ENCODE results near the gene SMIM1.

Gene SMIM1

DNA sequence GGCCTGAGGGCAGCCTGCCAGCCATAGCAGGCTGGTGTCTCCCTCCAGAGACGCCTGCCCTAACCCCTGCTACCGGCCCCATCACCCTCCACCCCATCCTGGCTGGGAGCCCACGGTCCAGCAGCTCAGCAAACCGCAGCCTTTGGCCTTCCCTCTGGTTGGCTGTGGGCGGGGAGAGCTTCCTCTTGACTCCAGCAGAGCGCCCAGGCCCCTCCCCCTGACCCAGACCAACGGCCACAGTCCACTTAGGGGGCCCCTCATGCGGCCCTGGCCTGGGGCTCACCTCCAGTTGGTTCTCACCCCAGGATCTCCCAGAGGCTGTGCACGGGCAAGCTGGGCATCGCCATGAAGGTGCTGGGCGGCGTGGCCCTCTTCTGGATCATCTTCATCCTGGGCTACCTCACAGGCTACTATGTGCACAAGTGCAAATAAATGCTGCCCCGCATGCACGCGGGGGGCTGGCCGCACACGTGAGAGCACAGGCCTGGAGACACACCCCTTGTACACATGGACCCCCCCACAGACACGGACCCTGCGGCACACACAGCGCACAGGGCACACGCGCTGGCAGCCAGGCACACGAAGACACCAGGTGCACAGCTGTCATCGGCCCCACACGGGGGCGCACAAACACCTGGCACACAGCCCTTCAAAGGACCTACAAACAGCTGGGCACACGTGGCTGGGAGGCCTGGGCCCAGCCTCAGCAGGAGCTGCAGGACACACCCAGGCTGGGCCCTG lies 3.1 kb downstream of the SMIM1 start:
- no peak for DNase-seq (ENCODE audit: low read depth in 2 of 2, low spot score in 1 of 2)

DNA sequence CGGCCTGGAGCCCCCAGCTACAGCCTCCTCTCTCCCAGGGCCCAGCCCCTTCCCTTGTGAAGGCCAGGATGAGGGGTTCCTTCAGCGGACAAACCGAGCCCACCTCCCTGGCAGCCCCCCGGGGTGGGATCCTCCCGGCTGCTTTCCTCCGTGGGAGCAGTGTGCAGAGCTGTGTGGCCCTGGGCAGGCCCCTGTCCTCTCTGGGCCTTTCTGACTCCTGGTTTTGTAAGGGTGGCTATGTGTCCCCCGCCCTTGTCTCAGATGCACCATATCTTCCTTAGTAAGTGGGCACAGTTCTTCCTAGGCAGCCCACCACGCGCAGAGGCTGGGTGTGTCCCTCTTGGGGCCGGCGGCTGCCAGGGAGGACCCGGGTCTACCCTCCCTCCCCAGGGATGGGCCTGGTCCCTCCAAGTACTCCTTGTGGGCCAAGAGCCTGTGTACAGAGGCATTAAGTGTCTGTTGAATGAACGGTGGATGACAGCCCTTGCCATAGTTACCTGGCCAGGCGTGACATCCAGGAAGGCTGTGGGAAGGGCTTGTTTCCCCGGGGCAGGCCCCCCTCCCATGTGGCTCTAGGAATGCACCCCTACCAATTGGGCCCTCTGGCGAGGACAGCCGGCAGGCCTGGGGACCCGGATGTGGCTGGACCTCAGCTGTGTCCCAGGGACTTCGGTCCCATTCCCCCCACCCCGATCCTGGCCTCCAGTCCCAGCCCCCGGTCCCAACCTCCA lies 3.8 kb downstream of the SMIM1 start:
- no peak for DNase-seq (ENCODE audit: low read depth in 2 of 2, low spot score in 1 of 2)

- DNase-seq (ENCODE audit: low read depth in 2 of 2, low spot score in 1 of 2) = no peak
Observed at GRCh38 chr1:3777078-3777547, 4.6 kb downstream of the SMIM1 start.

- no peak for DNase-seq (ENCODE audit: low read depth in 2 of 2, low spot score in 1 of 2)
Observed at GRCh38 chr1:3777647-3778589, 5.4 kb downstream of the SMIM1 start.

DNA sequence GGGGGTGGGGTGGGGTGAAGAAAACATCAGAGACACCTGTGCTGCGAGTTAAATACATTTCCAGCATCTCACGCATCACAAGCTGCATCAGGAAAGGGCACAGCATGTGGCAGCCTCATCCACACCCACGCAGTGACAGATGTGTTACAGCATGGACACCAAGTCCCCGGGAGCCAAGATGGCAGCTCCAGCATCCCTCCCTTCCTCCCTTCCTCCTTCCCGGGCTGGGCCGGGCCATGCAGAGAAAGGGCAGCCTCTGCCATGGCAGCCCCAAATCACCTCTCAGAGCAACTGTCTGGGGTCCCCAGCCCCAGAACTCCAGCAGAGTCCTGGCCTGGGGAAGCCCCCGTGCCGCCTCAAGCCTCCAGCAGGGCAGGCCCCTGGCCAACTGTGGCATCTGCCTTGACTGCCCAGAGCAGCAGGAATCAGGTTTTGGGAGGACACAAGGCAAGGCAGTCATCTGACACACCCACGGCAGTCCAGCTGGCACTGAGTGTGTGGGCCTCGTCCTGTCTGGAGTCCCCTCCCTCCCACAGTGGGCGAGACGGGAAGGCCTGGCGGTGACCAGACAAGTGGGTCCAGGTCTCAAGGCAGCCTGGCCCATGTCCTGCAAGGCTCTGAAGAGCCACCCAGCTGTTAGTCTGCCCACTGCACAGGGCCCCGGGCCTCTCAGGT lies 6.2 kb downstream of the SMIM1 start:
- DNase-seq (ENCODE audit: low read depth in 2 of 2, low spot score in 1 of 2) = no peak

GRCh38 chr1:3779265-3779911 lies 6.8 kb downstream of the SMIM1 start:
- DNase-seq (ENCODE audit: low read depth in 2 of 2, low spot score in 1 of 2) = no peak

GRCh38 chr1:3779912-3780416 lies 7.4 kb downstream of the SMIM1 start:
- DNase-seq (ENCODE audit: low read depth in 2 of 2, low spot score in 1 of 2) = no peak

- DNase-seq (ENCODE audit: low read depth in 2 of 2, low spot score in 1 of 2) = no peak
Observed at GRCh38 chr1:3780901-3781300, 8.4 kb downstream of the SMIM1 start.

DNA sequence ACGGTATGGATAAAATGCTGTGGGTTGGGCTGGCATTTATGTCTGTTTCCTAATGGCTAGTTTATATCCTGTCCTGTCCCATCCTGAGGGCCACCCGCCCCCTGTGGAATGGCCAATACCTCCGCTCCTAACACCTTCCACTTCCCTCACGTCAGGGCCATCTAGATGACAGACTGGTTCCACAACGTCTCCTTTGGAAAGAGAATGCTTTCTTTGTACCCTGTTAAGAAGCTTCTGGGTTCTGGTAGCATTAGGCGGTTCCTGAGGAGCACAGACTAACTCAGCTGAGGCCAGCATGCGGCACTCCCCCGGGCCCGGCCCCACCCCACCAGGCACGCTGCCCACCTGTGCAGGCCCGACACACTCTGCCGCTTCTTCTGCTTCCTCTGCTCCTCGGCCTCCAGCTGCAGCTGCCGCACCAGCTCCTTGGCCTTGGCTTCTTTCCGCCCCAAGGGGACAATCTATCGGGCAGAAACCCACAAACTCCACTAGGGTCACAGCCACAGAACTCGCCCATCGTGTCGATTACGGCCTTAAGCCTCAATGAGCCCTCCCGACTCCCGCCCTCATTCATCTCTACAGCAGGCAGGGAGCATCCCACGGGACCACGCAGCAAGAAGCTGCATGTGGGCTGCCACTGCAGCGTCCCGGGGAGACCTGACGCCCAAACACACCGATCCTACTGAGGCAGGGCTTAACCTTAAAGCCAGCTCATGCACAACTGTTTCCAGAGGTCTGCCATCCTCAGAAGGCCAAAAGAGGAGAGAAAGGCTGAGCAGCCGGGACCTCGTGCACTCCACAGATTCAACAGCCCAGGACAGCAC lies 11.3 kb downstream of the SMIM1 start:
- no peak for DNase-seq (ENCODE audit: low read depth in 2 of 2, low spot score in 1 of 2)

DNA sequence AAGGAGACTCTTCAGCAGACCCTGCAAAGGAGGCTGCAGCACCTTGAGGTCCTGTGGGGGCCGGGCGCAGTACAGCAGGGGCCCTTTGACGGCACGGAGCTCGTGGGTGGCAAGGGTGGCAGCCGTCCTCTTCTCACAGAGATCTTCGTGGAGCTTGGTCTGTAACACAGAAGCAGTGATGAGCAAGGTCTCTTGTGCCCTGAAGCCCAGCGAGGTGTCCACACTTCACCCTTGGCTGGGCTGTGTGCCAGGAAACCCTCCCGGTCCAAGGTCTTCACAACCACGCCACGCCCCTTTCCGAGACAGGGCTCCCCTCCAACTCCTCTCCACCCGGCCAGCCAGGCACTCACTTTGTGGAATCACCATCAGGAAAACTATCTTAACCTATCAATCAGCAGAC lies 12.5 kb downstream of the SMIM1 start:
- DNase-seq (ENCODE audit: low read depth in 2 of 2, low spot score in 1 of 2) = no peak

DNA sequence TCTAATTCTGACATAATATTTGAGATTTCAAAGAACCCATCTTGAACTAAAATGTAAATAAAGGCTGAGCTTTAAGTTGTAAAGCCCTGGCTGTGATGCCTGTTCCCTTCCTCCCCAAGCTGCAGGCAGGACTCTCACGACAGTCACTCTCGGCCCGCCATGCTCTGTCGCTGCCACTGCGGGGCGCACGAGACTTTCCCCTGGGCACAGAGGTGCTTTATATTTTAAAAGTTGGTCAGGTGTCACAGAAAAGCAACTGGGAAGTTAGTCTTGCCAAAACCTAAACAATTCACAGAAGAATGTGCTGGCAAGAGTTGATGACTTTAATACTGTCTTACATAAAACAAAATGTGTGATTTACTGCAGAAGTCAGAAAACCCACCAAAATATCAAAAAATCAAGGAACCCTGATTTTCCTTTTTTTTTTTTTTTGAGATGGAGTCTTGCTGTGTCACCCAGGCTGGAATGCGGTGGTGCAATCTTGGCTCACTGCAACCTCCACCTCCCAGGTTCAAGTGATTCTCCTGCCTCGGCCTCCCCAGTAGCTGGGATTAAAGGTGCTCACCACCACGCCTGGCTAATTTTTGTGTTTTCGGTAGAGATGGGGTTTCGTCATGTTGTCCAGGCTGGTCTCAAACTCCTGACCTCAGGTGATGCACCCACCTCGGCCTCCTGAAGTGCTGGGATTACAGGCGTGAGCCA lies 13.1 kb downstream of the SMIM1 start:
- no peak for DNase-seq (ENCODE audit: low read depth in 2 of 2, low spot score in 1 of 2)

DNA sequence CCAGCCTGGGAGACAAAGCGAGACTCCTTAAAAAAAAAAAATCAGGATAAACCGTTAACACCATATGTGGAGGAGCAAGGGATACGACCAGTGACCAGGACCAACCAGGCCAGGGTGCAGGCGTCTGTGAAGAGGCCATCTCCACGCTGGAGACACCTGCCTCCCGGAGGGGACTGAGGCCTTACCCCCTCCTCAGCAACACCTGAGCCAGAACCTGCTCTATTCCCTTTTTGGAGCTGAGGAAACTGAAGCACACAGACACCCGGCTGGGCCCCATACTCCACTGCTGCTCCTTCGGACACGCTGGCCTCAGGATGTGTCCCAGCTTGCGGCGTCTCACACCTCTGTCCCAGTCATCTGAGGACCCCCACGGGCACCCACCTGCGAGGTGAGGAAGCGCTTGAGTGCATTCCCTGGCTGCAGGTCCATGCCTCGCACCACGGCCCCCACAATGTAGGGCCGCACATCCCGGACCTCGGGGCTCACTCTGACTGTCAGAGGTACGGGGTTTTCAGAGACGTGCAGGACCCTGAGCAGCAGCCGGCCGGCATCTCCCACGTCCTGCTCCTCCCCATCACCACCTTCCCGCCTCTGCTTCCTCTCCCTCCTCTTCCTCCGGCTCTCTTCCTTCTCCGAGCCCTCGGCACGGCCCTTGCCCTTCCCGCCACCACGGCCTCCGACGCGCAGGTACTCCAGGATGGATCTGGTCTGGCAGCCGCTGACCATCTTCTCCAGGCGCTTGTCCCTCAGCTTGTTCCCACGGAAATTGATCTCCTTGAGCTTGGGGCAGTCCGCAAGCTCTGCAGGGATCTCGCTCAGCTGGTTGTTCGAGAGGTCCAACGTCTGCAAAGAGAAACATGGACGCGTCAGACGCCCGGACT lies 14.2 kb downstream of the SMIM1 start:
- DNase-seq (ENCODE audit: low read depth in 2 of 2, low spot score in 1 of 2) = no peak

GRCh38 chr1:3787349-3787715 lies 14.8 kb downstream of the SMIM1 start:
- DNase-seq (ENCODE audit: low read depth in 2 of 2, low spot score in 1 of 2) = no peak

GRCh38 chr1:3787745-3788605 lies 15.4 kb downstream of the SMIM1 start:
- DNase-seq (ENCODE audit: low read depth in 2 of 2, low spot score in 1 of 2) = no peak

DNA sequence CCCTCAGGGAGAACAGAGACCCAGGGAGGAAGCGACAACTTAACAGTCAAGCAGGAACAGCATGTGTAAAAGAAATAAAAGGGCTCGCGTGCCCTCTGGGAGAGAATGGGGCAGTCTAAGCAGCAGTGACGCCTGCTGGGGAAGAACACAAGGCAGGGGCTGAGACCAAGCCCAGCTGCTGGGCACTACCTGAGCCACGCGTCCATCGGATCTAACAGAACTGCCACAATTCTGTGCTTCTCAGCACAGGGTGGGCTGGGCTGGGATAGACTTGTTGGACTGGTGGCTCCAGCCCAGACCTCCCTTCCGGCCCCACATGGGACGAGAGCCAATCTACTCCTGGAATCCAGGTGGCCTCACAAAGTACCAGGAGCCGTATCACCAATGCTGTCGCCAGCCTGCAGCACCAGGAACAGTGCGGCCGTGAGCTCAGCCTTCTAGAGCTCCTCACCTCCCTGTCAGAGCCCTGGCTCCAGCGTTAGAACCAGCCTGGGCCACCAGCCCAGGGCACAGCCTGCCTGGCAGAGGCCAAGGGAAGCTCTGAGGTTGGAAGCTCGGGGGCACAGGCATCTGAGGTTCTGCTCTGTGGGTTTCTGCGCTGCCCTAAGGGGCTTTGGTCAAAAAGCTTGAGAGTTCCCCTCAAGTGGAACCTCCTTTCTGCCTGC lies 16.3 kb downstream of the SMIM1 start:
- DNase-seq (ENCODE audit: low read depth in 2 of 2, low spot score in 1 of 2) = no peak
